OCI-LY3 (cell line): ENCODE measurements around the gene AGO3.

ENCODE experiments used
- EZH2phosphoT487 ChIP-seq: fragments of 200-600 bp; shearing (Covaris generic); IDR thresholded peaks from 2 replicates; pipeline ENCODE4 v1.6.1; 2018; ENCODE audit warnings: antibody characterized with exemption, mixed run types, low read depth
- TF ChIP-seq, protein P1 (sequence below): fragments of 200-600, 300-600 bp; sonication (generic); IDR thresholded peaks from 2 replicates; pipeline ENCODE4 v1.5.1; 2014; ENCODE audit warnings: antibody characterized with exemption, low read length, low read depth

DNA sequence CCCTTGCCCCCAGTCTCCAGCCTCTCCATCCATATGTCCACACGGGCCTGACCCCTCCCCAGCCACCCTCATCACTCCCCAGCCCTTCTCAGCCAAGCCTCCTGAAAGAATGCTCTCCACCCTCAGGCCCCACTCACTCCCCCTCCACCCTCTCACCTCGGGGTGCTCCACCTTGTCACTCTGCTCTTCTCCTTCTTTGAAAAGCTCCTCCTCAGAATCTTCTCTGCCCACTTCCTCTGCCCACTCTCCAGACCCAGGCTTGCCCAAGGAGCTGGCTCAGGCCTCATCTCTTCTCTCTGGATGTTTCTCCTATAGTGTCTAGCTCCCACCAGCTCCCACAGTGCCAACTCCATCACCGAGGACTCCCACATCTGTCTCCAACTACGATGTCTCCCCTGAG, 180.2 kb downstream of the AGO3 start:
- TF ChIP-seq, protein P1, sequence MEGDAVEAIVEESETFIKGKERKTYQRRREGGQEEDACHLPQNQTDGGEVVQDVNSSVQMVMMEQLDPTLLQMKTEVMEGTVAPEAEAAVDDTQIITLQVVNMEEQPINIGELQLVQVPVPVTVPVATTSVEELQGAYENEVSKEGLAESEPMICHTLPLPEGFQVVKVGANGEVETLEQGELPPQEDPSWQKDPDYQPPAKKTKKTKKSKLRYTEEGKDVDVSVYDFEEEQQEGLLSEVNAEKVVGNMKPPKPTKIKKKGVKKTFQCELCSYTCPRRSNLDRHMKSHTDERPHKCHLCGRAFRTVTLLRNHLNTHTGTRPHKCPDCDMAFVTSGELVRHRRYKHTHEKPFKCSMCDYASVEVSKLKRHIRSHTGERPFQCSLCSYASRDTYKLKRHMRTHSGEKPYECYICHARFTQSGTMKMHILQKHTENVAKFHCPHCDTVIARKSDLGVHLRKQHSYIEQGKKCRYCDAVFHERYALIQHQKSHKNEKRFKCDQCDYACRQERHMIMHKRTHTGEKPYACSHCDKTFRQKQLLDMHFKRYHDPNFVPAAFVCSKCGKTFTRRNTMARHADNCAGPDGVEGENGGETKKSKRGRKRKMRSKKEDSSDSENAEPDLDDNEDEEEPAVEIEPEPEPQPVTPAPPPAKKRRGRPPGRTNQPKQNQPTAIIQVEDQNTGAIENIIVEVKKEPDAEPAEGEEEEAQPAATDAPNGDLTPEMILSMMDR = no peak
- no peak for TF ChIP-seq EZH2phosphoT487
